Endodermal cell (in vitro differentiated cells): ENCODE results near the gene APBA2. TPM values are rescaled to one million over a fixed set of nuclear protein-coding genes. Genes with fewer than 3 reads are reported as not detected.
A peak's percentile ranks its signal among the peaks of the same experiment; 100 is the strongest.

Experiments
- DNase-seq: peaks from one replicate; pipeline ENCODE4 v3.0.0-alpha.2; 2017
- H3K27ac ChIP-seq: 2 replicates; pipeline ENCODE4 v1.5.1; 2013; ENCODE audit warnings: mild to moderate bottlenecking, low read depth, low read length, moderate library complexity
- H3K27me3 ChIP-seq: 2 replicates; pipeline ENCODE4 v1.6.1; 2013; ENCODE audit warnings: mild to moderate bottlenecking, low read length, moderate library complexity; ENCODE audit not compliant: insufficient read depth, control insufficient read depth, poor library complexity, severe bottlenecking
- H3K36me3 ChIP-seq: 2 replicates; pipeline ENCODE4 v1.7.0; 2013; ENCODE audit warnings: mild to moderate bottlenecking, low read length, moderate library complexity; ENCODE audit not compliant: control insufficient read depth, insufficient read depth
- H3K4me1 ChIP-seq: one replicate; pipeline ENCODE4 v1.7.0; 2013; ENCODE audit warnings: low read length; ENCODE audit not compliant: control insufficient read depth, insufficient read depth
- H3K4me3 ChIP-seq: 2 replicates; pipeline ENCODE4 v1.5.1; 2013; ENCODE audit warnings: mild to moderate bottlenecking, low read length, moderate library complexity
- H3K9ac ChIP-seq: 2 replicates; pipeline ENCODE4 v1.6.1; 2013; ENCODE audit warnings: mild to moderate bottlenecking, low read length, moderate library complexity; ENCODE audit not compliant: poor library complexity, severe bottlenecking; ENCODE audit errors: extremely low read depth
- H3K9me3 ChIP-seq: 2 replicates; pipeline ENCODE4 v1.6.1; 2013; ENCODE audit warnings: mild to moderate bottlenecking, low read length, moderate library complexity; ENCODE audit not compliant: control insufficient read depth
- H3K27ac Mint-ChIP-seq: 2 replicates; pipeline ENCODE4 v1.8.0; 2020; ENCODE audit warnings: mixed read lengths
- H3K27me3 Mint-ChIP-seq: 2 replicates; pipeline ENCODE4 v1.8.0; 2021; ENCODE audit warnings: mild to moderate bottlenecking, mixed read lengths; ENCODE audit not compliant: insufficient read depth
- H3K36me3 Mint-ChIP-seq: 2 replicates; pipeline ENCODE4 v1.8.0; 2020; ENCODE audit warnings: low read depth, mixed read lengths
- H3K4me1 Mint-ChIP-seq: 2 replicates; pipeline ENCODE4 v1.8.0; 2020; ENCODE audit warnings: mixed read lengths
- H3K4me3 Mint-ChIP-seq: 2 replicates; pipeline ENCODE4 v1.8.0; 2020; ENCODE audit warnings: mild to moderate bottlenecking, moderate library complexity, mixed read lengths
- H3K9me3 Mint-ChIP-seq: 2 replicates; pipeline ENCODE4 v1.8.0; 2020; ENCODE audit warnings: mild to moderate bottlenecking, mixed read lengths
- WGBS, 2 experiments: methylation state at CpG; one replicate each; pipeline versions ENCODE4 v1.1.5 to v1.1.7; 2013; ENCODE audit warnings: missing lambda C conversion rate in 2 of 2, mixed read lengths in 1 of 2; ENCODE audit not compliant: insufficient coverage in 1 of 2, insufficient read length in 1 of 2; 5-methylcytosine and 5-hydroxymethylcytosine counted together
- total RNA-seq, 2 donors: library from RNA; stranded (reverse); fragmentation: NEBNext Ultra II Directional in 1 of 2; extraction: Animal tissue kit (Norgen Biotek cat#: 25700) in 1 of 2; gene quantifications; 2 replicates in 1 of 2; 3 replicates in 1 of 2; pipeline ENCODE4 v1.2.1, GENCODE V29; 2021
- TF ChIP-seq, protein P1 (sequence below): fragments of 200-600 bp; sonication (generic); conservative IDR thresholded peaks from 2 replicates; pipeline ENCODE4 v1.5.0; 2021; ENCODE audit warnings: antibody characterized with exemption, mild to moderate bottlenecking

APBA2 gene
- total RNA-seq, 2 donors from 2014 or later: 27.1 to 27.3 TPM

DNA sequence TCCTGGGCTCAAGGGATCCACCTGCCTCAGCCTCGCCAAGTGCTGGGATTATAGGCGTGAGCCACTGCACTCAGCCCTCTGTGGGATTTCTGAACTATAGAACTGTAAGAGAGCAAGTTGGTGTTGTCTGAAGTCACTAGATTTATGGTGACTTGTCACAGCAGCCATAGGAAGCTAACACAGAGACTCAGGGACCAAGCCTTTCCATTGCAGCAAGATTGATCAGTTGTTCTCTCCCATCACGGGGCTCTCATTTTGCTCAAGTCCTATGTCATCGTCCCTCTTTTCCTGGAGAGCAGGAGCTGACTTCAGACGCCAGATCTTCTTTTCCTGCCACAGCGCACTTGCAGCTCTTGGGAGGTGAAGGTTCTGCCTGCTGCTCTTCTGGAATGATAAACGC, 61.0 kb downstream of the APBA2 start:
- Mint-ChIP-seq H3K4me1 (no peaks in the 10 kb centered on the region), H3K36me3 (peaks cover 29% of the 10 kb centered on the region), H3K9me3 (peaks cover 10% of the 10 kb centered on the region), H3K27ac (no peak overlapping the region), H3K27me3 (no peaks in the 10 kb centered on the region), H3K4me3 (no peak overlapping the region)
- no peaks in the 10 kb centered on the region for H3K27me3 ChIP-seq
- no peaks in the 10 kb centered on the region for H3K4me1 ChIP-seq
- TF ChIP-seq, protein P1, sequence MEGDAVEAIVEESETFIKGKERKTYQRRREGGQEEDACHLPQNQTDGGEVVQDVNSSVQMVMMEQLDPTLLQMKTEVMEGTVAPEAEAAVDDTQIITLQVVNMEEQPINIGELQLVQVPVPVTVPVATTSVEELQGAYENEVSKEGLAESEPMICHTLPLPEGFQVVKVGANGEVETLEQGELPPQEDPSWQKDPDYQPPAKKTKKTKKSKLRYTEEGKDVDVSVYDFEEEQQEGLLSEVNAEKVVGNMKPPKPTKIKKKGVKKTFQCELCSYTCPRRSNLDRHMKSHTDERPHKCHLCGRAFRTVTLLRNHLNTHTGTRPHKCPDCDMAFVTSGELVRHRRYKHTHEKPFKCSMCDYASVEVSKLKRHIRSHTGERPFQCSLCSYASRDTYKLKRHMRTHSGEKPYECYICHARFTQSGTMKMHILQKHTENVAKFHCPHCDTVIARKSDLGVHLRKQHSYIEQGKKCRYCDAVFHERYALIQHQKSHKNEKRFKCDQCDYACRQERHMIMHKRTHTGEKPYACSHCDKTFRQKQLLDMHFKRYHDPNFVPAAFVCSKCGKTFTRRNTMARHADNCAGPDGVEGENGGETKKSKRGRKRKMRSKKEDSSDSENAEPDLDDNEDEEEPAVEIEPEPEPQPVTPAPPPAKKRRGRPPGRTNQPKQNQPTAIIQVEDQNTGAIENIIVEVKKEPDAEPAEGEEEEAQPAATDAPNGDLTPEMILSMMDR: no peak
- DNase-seq: peak; percentile 24
- H3K27ac ChIP-seq: no peak overlapping the region
- peaks cover 5% of the 10 kb centered on the region for H3K9me3 ChIP-seq
- no peak overlapping the region for H3K4me3 ChIP-seq
- H3K9ac ChIP-seq: no peak overlapping the region
- H3K36me3 ChIP-seq: no peaks in the 10 kb centered on the region
- WGBS, 2 experiments: 94 to 95% methylated on average over 5 to 7 of the region's 7 CpGs

DNA sequence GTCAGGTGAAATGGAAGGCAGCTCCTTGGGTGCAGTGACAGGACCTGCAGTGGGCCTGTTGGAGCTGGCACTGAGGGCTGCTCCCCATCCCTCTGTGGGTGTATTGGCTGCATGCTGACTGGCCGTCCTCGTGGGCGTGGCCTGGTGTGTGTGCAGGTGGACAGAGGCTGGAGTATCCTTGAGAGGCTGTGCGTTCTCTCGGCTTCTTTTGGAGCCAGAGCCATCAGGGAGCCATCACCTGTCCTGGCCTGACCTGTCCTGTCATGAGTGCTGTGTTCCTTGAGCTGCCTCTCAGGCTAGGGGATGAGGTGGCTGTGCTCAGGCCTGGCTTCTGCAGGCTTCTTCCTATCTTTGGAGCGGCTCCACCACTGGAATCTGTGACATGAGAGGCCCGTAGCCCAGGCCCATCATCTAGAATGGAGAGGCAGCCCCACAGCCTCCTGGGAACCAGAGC, 61.5 kb downstream of the APBA2 start:
- Mint-ChIP-seq H3K9me3 (peaks cover 10% of the 10 kb centered on the region), H3K27me3 (no peaks in the 10 kb centered on the region), H3K27ac (no peak overlapping the region), H3K4me1 (no peaks in the 10 kb centered on the region), H3K36me3 (peaks cover 27% of the 10 kb centered on the region), H3K4me3 (no peak overlapping the region)
- Histone ChIP-seq H3K27ac (no peak overlapping the region), H3K9me3 (peaks cover 5% of the 10 kb centered on the region), H3K9ac (no peak overlapping the region), H3K27me3 (no peaks in the 10 kb centered on the region), H3K36me3 (no peaks in the 10 kb centered on the region), H3K4me1 (no peaks in the 10 kb centered on the region), H3K4me3 (no peak overlapping the region)
- WGBS, 2 experiments: 92 to 94% methylated on average over 2 to 7 of the region's 7 CpGs
- TF ChIP-seq, protein P1: no peak
- peak; percentile 20 for DNase-seq

DNA sequence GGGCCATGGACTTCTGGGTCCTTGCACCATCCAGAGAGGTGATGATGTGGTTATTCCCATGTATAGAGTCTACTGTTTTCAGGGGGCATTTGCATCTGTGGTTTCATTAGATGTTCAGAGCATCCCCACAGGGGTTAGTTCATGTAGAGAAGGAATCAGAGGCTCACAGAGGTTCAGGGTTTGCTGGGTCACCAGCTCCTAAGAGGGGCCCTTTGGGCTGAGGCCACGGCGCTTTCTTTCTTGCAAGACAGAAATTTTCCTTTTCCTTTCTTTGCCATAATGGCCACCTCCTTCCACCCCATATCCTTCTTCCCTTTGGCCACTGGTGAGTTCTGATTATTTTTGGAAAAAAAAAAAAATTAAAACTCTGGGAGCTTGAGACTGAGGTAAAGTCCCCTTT, 62.3 kb downstream of the APBA2 start:
- no peaks in the 10 kb centered on the region for H3K27me3 ChIP-seq
- Mint-ChIP-seq H3K4me1 (no peaks in the 10 kb centered on the region), H3K36me3 (peaks cover 24% of the 10 kb centered on the region), H3K4me3 (no peak overlapping the region), H3K27ac (no peak overlapping the region), H3K9me3 (peaks cover 10% of the 10 kb centered on the region), H3K27me3 (no peaks in the 10 kb centered on the region)
- H3K4me1 ChIP-seq: no peaks in the 10 kb centered on the region
- H3K9ac ChIP-seq: no peak overlapping the region
- TF ChIP-seq, protein P1: no peak
- H3K4me3 ChIP-seq: no peak overlapping the region
- DNase-seq: peak; percentile 19
- WGBS, 2 experiments: 92% methylated on average over 2 of the region's 2 CpGs; no CpG with 5 or more reads in 1 of the 2 experiments
- H3K36me3 ChIP-seq: no peaks in the 10 kb centered on the region
- H3K27ac ChIP-seq: no peak overlapping the region
- peaks cover 5% of the 10 kb centered on the region for H3K9me3 ChIP-seq
